Endothelial cell of umbilical vein (primary cell): Measurements from ENCODE around the gene GATA1. TPM values are rescaled to one million over a fixed set of nuclear protein-coding genes. Genes with fewer than 3 reads are reported as not detected.

Experiments used
- BruUV-seq: library from RNA; stranded (reverse); fragments of 400-500 nt; replicated peaks from 2 replicates; lab custom pipeline; 2021; lab: Mats Ljungman, UMichigan
- CTCF ChIA-PET: fragments of 300-600, 350-600 bp; sonication (Branson Sonifier 250); formaldehyde crosslinking; loops from one replicate; lab custom pipeline; 2021; ENCODE audit warnings: antibody characterized with exemption, inconsistent platforms; lab: Charles Lee
- POLR2A ChIA-PET: fragments of 300-600, 350-600 bp; sonication (Branson Sonifier 250); formaldehyde crosslinking; loops from one replicate; lab custom pipeline; 2021; ENCODE audit warnings: antibody characterized with exemption, inconsistent platforms; lab: Charles Lee
- DNase-seq: peaks from one replicate; pipeline ENCODE4 v3.0.0-alpha.2; 2011; ENCODE audit warnings: low read depth, low spot score
- FAIRE-seq: peaks from 2 replicates; lab custom pipeline; 2011; peaks lifted over from hg19 to GRCh38; lab: Jason Lieb, UNC
- H2AFZ ChIP-seq: 2 replicates; pipeline ENCODE4 v1.6.0; 2012; ENCODE audit warnings: low read depth, low read length, control low read depth, inconsistent platforms
- H3K27ac ChIP-seq: 2 replicates; pipeline ENCODE4 v1.5.1; 2011; ENCODE audit warnings: low read depth, mild to moderate bottlenecking, control low read depth, low read length, moderate library complexity; ENCODE audit not compliant: insufficient read depth
- H3K27me3 ChIP-seq, 2 experiments: 2 replicates each; pipeline versions ENCODE4 v1.6.0 to v1.6.1; 2011; ENCODE audit warnings: low read length in 2 of 2, mixed read lengths in 1 of 2; ENCODE audit not compliant: control insufficient read depth in 2 of 2, insufficient read depth in 2 of 2
- H3K36me3 ChIP-seq, 2 experiments: 2 replicates in 1 of 2; 3 replicates in 1 of 2; pipeline ENCODE4 v1.5.1; 2011; ENCODE audit warnings: low read length in 2 of 2, mild to moderate bottlenecking in 1 of 2, moderate library complexity in 1 of 2; ENCODE audit not compliant: control insufficient read depth in 2 of 2, insufficient read depth in 2 of 2; ENCODE audit errors: extremely low read depth in 1 of 2
- H3K4me1 ChIP-seq: 3 replicates; pipeline ENCODE4 v1.5.1; 2011; ENCODE audit warnings: mild to moderate bottlenecking, low read length; ENCODE audit not compliant: control insufficient read depth, insufficient read depth; ENCODE audit errors: extremely low read depth
- H3K4me2 ChIP-seq: 2 replicates; pipeline ENCODE4 v1.6.1; 2011; ENCODE audit warnings: low read length, control low read depth, mixed read lengths; ENCODE audit not compliant: insufficient read depth
- H3K4me3 ChIP-seq, 3 experiments: fragments of 200-600 bp in 1 of 3; sonication (generic), shearing (Covaris generic) in 1 of 3; replicated peaks in 1 of 3; 2 replicates each; pipeline ENCODE4 v1.5.1; 2011 to 2016; ENCODE audit warnings: control low read depth in 3 of 3, low read length in 3 of 3, mild to moderate bottlenecking in 2 of 3, inconsistent platforms in 1 of 3, low read depth in 1 of 3, moderate library complexity in 1 of 3; ENCODE audit not compliant: insufficient read depth in 1 of 3
- H3K79me2 ChIP-seq: 2 replicates; pipeline ENCODE4 v1.6.0; 2012; ENCODE audit warnings: low read length, inconsistent platforms; ENCODE audit not compliant: control insufficient read depth, insufficient read depth
- H3K9ac ChIP-seq: replicated peaks from 2 replicates; pipeline ENCODE3; 2011; ENCODE audit warnings: low read length, control low read depth; ENCODE audit not compliant: insufficient read depth; ENCODE audit errors: extremely low read depth
- H3K9me1 ChIP-seq: replicated peaks from 3 replicates; pipeline ENCODE4 v1.6.0; 2011; ENCODE audit warnings: mild to moderate bottlenecking, low read length; ENCODE audit not compliant: control insufficient read depth, insufficient read depth; ENCODE audit errors: extremely low read depth
- H3K9me3 ChIP-seq: replicated peaks from 2 replicates; pipeline ENCODE4 v1.5.1; 2012; ENCODE audit warnings: low read length, inconsistent platforms; ENCODE audit not compliant: control insufficient read depth, insufficient read depth
- H4K20me1 ChIP-seq: replicated peaks from 2 replicates; pipeline ENCODE3; 2011; ENCODE audit warnings: mild to moderate bottlenecking, low read length; ENCODE audit not compliant: control insufficient read depth, insufficient read depth; ENCODE audit errors: extremely low read depth
- CTCF ChIP-seq, 2 donors: IDR thresholded peaks; 1 replicate in 1 of 2; 2 replicates in 1 of 2; pipeline ENCODE4 v1.5.1; 2011; ENCODE audit warnings: low read length in 2 of 2, mild to moderate bottlenecking in 2 of 2, moderate library complexity in 2 of 2, control low read depth in 1 of 2, inconsistent platforms in 1 of 2, low read depth in 1 of 2; ENCODE audit not compliant: insufficient read depth in 1 of 2; ENCODE audit errors: extremely low read depth in 1 of 2
- EZH2 ChIP-seq: IDR thresholded peaks from 2 replicates; pipeline ENCODE4 v1.6.1; 2012; ENCODE audit warnings: borderline replicate concordance, low read depth, mild to moderate bottlenecking, moderate library complexity, low read length, inconsistent platforms; ENCODE audit not compliant: severe bottlenecking
- FOS ChIP-seq: IDR thresholded peaks from 2 replicates; pipeline ENCODE4 v1.6.1; 2011; ENCODE audit warnings: mild to moderate bottlenecking, low read length, moderate library complexity, borderline replicate concordance; ENCODE audit not compliant: insufficient read depth
- GATA2 ChIP-seq: IDR thresholded peaks from 2 replicates; pipeline ENCODE4 v1.7.0; 2011; ENCODE audit warnings: low read depth, mild to moderate bottlenecking, moderate library complexity, mixed read lengths, low read length; ENCODE audit not compliant: insufficient read length, insufficient read depth
- JUN ChIP-seq: IDR thresholded peaks from 2 replicates; pipeline ENCODE4 v1.6.1; 2011; ENCODE audit warnings: borderline replicate concordance, low read depth; ENCODE audit not compliant: insufficient read length, insufficient read depth
- MAX ChIP-seq: IDR thresholded peaks from 2 replicates; pipeline ENCODE4 v1.6.1; 2011; ENCODE audit not compliant: insufficient read depth, insufficient read length
- MYC ChIP-seq: IDR thresholded peaks from one replicate; pipeline ENCODE4 v1.6.1; 2011; ENCODE audit warnings: mild to moderate bottlenecking, low read depth, low read length
- POLR2A ChIP-seq: IDR thresholded peaks from 2 replicates; pipeline ENCODE4 v1.6.1; 2012; ENCODE audit warnings: low read depth, mild to moderate bottlenecking, control low read depth, low read length
- POLR2AphosphoS5 ChIP-seq: IDR thresholded peaks from 2 replicates; pipeline ENCODE4 v1.6.1; 2012; ENCODE audit warnings: low read depth, mild to moderate bottlenecking, control low read depth, low read length, moderate library complexity; ENCODE audit not compliant: insufficient read depth
- dilution Hi-C: fragments of 300-500 bp; cut with MboI; formaldehyde crosslinking; loops from one replicate; pipeline ENCODE4 v1.15.0; 2019; ENCODE audit warnings: low sequenced_read_pairs; ENCODE audit not compliant: extremely low pct_ligation_motif_present
- intact Hi-C: fragments of 100-400 bp; cut with micrococcal nuclease; formaldehyde crosslinking; loops from one replicate; pipeline ENCODE4 v1.10.0; 2022
- polyA plus RNA-seq, 4 experiments: library from polyadenylated mRNA; depleted of rRNA in 3 of 4; stranded (reverse) in 3 of 4; unstranded in 1 of 4; fragments of >200 nt; gene quantifications; 2 replicates each; pipeline versions ENCODE4 v1.2.1 to v1.2.3, GENCODE V29; 2011 to 2012; ENCODE audit warnings: missing spikeins in 1 of 4
- total RNA-seq: library from RNA; stranded (reverse); gene quantifications from 2 replicates; pipeline ENCODE4 v1.2.3, GENCODE V29; 2021

GATA1 gene
- total and polyA plus RNA-seq, 2 donors (not counting 3 experiments of a cell fraction or from before 2014, with no cell fraction given), result not detected

- no peaks in the 10 kb centered on the region for H3K9me1 ChIP-seq
- ChIA-PET CTCF (no interaction called here), POLR2A (no interaction called here)
- TF ChIP-seq MAX (no peak), MYC (no peak), FOS (no peak)
- H3K4me2 ChIP-seq, result no peak overlapping the region
- no peak overlapping the region for H3K9ac ChIP-seq
- H3K9me3 ChIP-seq, result no peaks in the 10 kb centered on the region
- H3K4me3 ChIP-seq, result no peak overlapping the region
- intact Hi-C loops (no loop called here), dilution Hi-C loops (no loop called here)
- H3K27ac ChIP-seq, result no peak overlapping the region
- no peaks in the 10 kb centered on the region for H4K20me1 ChIP-seq
- FAIRE-seq (no peak), DNase-seq (no peak)
- no peaks in the 10 kb centered on the region for H3K36me3 ChIP-seq
- BruUV-seq, result no TSS peak
- H3K27me3 ChIP-seq, result no peaks in the 10 kb centered on the region
- no peak overlapping the region for H2AFZ ChIP-seq
- no peaks in the 10 kb centered on the region for H3K79me2 ChIP-seq
- H3K4me1 ChIP-seq, result no peaks in the 10 kb centered on the region
Measured at GRCh38 chrX:48794340-48794910, 8.0 kb downstream of the GATA1 start.

GRCh38 chrX:48794911-48795515 is 8.6 kb downstream of the GATA1 start:
- intact Hi-C loops, result no loop called here
- no peaks in the 10 kb centered on the region for H3K36me3 ChIP-seq
- dilution Hi-C loops, result no loop called here
- no peak overlapping the region for H3K27ac ChIP-seq
- H3K9ac ChIP-seq, result no peak overlapping the region
- TF ChIP-seq JUN (no peak), FOS (no peak), GATA2 (no peak), MYC (no peak), POLR2A (no peak), CTCF (IDR thresholded peaks at IDR 0.05; ENCODE audit: extremely low read depth in 1 of 2, insufficient read depth in 1 of 2, low read depth in 1 of 2, low read length in 2 of 2) (no peak), POLR2AphosphoS5 (no peak), MAX (no peak), EZH2 (no peak)
- no peak overlapping the region for H3K4me3 ChIP-seq
- no peak overlapping the region for H3K4me2 ChIP-seq
- H3K79me2 ChIP-seq, result no peaks in the 10 kb centered on the region
- H3K9me1 ChIP-seq, result no peaks in the 10 kb centered on the region
- H3K27me3 ChIP-seq, result no peaks in the 10 kb centered on the region
- H3K4me1 ChIP-seq, result no peaks in the 10 kb centered on the region
- no peaks in the 10 kb centered on the region for H4K20me1 ChIP-seq
- DNase-seq, result no peak
- BruUV-seq, result no TSS peak
- no peaks in the 10 kb centered on the region for H3K9me3 ChIP-seq
- H2AFZ ChIP-seq, result no peak overlapping the region
- CTCF ChIA-PET, result no interaction called here
- POLR2A ChIA-PET, result no interaction called here
- FAIRE-seq, result no peak
